Posterior cingulate gyrus (tissue), 11 donors: Measurements from ENCODE around the gene PRR12.

Source experiments
- DNase-seq, 10 donors: peaks; one replicate each; pipeline versions ENCODE4 v3.0.0 to v3.0.0-alpha.2; 2020 to 2021; ENCODE audit warnings: mixed read lengths in 3 of 10
- intact Hi-C: fragments of 100-400 bp; cut with DNase I; formaldehyde crosslinking; loops from one replicate; pipeline ENCODE4 v1.15.1; 2023

Gene PRR12

GRCh38 chr19:49642492-49643035 lies 51.6 kb downstream of the PRR12 start:
- DNase-seq = no peak
- intact Hi-C loops = loop anchor here (2.0 to 5.0 kb wide), 2 partner anchors 22 to 35 kb away; partner anchors contain the start of genes BCL2L12, IRF3 and PRMT1

- no peak for DNase-seq
- intact Hi-C loops = loop anchor here (2.0 to 5.0 kb wide), 2 partner anchors 21 to 34 kb away; partner anchors contain the start of genes BCL2L12, IRF3 and PRMT1
Measured at GRCh38 chr19:49643466-49643865, 52.5 kb downstream of the PRR12 start.

GRCh38 chr19:49645592-49645991 lies 54.6 kb downstream of the PRR12 start:
- no peak for DNase-seq
- intact Hi-C loops = no loop called here

- no peak for DNase-seq
- intact Hi-C loops = no loop called here
Measured at GRCh38 chr19:49645995-49646394, 55.0 kb downstream of the PRR12 start.

- intact Hi-C loops = no loop called here
Measured at GRCh38 chr19:49646586-49646985, 55.6 kb downstream of the PRR12 start.

GRCh38 chr19:49651029-49651819 lies 60.2 kb downstream of the PRR12 start:
- intact Hi-C loops = no loop called here
- DNase-seq = no peak

More at GRCh38 chr19:49646586-49646985, 55.6 kb downstream of the PRR12 start:
- DNase-seq = no peak

GRCh38 chr19:49651820-49652550 lies 61.0 kb downstream of the PRR12 start:
- no peak for DNase-seq
- intact Hi-C loops = no loop called here

- DNase-seq = no peak
- intact Hi-C loops = no loop called here
Measured at GRCh38 chr19:49652551-49653465, 61.8 kb downstream of the PRR12 start.

GRCh38 chr19:49653466-49653806 lies 62.5 kb downstream of the PRR12 start:
- DNase-seq = no peak
- intact Hi-C loops = no loop called here

- DNase-seq = no peak
- intact Hi-C loops = no loop called here
Measured at GRCh38 chr19:49654581-49654980, 63.6 kb downstream of the PRR12 start.

- intact Hi-C loops = no loop called here
- DNase-seq = no peak
Measured at GRCh38 chr19:49655570-49656455, 64.8 kb downstream of the PRR12 start.

GRCh38 chr19:49656456-49657109 lies 65.6 kb downstream of the PRR12 start:
- intact Hi-C loops = no loop called here
- DNase-seq = no peak

GRCh38 chr19:49657493-49658138 lies 66.6 kb downstream of the PRR12 start:
- DNase-seq = peak in 2 of 10 donors; percentile 64 to 80
- intact Hi-C loops = no loop called here

GRCh38 chr19:49658139-49658517 lies 67.1 kb downstream of the PRR12 start:
- DNase-seq = no peak
- intact Hi-C loops = no loop called here

- intact Hi-C loops = no loop called here
- peak in 1 of 10 donors; percentile 79 for DNase-seq
Measured at GRCh38 chr19:49658566-49659442, 67.8 kb downstream of the PRR12 start.

GRCh38 chr19:49660338-49660961 lies 69.5 kb downstream of the PRR12 start:
- DNase-seq = peak in 1 of 10 donors; percentile 83

GRCh38 chr19:49662011-49662410 lies 71.0 kb downstream of the PRR12 start:
- DNase-seq = no peak
- intact Hi-C loops = no loop called here

More at GRCh38 chr19:49660338-49660961, 69.5 kb downstream of the PRR12 start:
- intact Hi-C loops = no loop called here
